ENCODE data around the gene PSAP. TPM values are rescaled to one million over a fixed set of nuclear protein-coding genes. Genes with fewer than 3 reads are reported as not detected.

Gene PSAP
- total RNA-seq, 1 donor from 2014 or later, result 564 TPM

- no peak for DNase-seq
These were observed 25.8 kb downstream of the PSAP start for GRCh38 chr10:71825217-71825616.

GRCh38 chr10:71824333-71824732 is 26.7 kb downstream of the PSAP start:
- no peak for DNase-seq

- no peak for DNase-seq
These were observed 27.7 kb downstream of the PSAP start for GRCh38 chr10:71823356-71823755.

DNA sequence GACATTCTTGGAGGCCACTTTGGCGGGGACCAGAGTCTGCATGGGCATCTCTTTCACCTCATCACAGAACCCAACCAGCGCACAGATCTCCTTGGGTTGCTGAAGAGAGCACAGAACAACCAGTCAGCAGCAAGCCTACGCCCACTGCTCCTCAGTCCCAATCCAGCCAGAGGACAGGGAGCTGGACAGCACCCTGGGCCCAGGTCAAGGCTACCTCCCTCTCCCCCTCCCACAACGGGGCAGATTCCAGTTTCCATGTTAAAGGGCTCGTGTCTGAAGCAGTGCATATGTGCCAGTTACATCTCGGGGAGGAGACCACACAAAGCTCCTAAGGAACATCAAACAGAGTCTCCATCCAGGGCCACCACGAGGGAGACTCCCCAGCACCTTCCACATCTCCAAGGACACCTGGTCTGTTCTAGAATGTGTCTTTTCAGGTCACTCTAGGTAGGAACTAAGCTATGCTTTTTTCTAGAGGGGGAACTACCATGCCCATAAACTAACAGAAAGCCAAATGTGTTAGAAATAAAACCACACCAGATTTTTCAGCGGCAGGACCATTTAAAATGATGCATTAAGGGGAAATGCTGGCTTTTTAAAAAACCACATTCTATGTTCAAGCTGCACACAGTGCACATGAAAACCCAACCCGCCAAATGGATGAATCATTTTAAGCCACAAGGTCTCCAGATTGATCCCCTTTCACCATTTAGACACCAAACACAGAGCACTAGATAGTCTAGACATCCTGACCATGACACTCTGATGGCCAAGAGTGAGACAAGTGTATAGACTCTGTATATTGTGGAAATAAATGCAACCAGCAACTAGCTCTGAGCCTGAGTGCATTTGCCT is 28.9 kb downstream of the PSAP start:
- DNase-seq, result no peak

DNA sequence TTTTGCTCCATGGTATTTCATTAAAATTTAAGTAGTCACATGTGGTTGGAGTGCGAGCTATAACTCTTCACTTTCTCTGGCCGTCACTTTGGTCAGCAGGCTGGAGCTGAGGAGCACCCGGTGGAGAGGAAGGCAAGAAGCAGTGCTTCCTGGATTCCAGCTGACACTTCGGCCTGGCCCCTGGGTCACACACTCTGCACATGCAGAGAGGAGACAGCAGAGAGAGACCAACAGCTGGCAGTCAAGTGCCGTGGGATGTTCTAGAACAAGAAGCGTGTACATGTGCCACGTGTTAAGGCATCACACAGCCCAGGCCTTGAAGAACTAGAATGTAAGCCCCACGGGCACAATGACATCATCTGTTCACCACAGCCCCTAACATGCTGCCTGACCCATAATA is 30.1 kb downstream of the PSAP start:
- DNase-seq, result no peak

- no peak for DNase-seq
These were observed 31.1 kb downstream of the PSAP start for GRCh38 chr10:71819985-71820384.

DNA sequence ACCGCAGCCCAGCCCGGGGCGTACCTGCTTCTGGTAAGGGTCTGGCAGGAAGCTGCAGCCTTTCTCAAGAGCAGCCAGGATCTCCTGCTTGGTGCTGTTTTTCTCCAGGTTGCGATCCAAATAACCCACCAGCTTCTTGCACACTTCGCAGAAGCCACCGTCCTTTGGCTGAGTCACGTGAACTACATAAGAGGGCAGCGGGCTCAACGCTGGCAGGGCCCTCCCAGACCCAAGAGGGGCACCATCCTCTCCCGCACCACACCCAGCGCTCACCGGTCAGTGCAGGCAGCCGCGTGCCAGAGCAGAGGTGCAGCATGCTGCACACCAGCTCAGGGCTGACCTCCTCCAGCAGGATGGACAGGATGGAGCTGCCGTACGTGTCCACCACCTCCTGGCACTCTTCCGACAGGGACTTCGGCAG is 31.6 kb downstream of the PSAP start:
- DNase-seq, result no peak

DNA sequence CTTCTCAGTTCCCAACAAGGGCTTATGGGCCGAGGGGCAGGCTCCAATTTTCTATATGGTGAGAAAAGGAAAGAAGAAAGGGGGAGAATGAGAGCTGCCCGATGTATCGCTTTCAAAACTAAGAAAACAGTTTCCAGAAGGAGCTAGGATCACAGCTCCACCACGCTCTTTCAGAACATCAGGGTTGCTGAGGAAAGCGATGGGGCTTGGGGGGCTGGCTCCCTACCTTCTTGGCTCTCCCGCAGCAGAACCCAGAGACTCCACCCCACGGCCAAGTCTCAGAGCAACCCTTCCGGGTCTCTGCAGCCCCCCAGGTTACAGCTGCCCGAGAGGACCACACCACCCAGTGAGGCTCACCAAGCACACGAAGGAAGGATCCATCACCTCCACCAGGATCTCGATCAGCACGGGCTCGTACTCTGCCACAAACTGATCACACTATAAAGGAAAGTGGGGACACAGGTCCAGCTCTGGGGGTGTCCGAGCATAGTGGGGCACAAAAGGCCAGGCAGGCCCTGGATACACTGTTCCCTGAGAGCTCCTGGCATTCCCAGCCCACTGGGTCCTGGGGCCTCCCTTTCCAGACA is 32.3 kb downstream of the PSAP start:
- no peak for DNase-seq

GRCh38 chr10:71817831-71818655 is 33.0 kb downstream of the PSAP start:
- no peak for DNase-seq

DNA sequence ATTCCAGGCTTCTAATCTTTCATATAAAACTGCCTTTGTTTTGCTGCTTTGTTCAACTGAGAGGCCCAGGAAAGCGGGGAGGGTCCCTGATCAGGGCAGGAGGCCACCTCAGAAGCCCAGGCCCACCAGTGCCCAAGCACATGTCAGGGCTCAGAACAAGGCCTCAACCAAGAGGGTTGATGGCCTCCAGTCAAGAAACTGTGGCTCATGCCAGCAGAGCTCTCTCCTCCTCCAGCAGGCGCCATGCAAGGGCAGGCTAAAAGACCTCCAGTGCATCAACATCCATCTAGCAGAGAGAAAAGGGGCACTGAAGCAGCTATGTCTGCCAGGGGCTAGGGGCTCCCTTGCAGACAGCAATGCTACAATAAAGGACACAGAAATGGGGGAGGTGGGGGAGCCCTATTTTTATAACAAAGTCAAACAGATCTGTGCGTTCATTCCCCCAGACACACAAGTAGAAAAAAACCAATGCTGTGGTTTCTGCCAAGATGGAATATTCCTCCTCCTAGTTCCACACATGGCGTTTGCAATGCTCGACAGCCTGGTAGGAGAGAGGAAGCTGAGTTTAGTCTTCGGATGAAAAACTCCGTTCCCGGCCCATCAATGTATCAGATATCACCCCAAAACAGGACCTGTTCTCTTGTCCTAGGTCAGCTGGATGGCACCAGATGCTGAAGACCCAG is 34.0 kb downstream of the PSAP start:
- no peak for DNase-seq

GRCh38 chr10:71816421-71816851 is 34.6 kb downstream of the PSAP start:
- no peak for DNase-seq

DNA sequence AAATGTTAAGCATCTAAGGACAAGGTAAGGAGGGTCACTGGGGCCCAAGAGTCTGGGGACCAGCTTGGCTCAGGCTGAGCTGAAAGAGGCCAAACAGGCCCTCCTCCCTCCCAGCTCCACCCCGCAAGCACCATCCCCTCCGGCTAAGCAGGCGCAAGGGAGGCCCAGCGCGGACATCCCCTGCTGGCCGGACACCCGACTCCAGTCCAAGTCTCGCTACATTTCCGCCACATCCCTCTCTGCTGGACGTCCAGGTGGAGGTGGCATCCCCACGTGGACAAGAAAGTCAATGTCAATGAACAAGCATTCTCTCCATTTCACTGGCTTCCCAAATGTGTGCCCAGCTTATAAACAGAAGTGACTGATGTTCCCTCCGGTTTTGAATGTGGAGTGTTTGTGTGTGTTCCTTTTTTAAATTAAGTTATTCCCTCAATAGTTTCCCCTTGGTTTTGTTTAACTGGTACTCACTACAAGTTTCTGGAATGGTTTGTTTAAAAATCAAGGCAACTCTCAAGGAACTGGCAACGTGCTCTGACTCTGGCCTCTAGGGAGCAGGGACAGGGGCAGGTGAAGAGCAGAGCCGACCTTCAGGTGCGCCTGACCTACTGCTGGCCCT is 35.4 kb downstream of the PSAP start:
- no peak for DNase-seq

DNA sequence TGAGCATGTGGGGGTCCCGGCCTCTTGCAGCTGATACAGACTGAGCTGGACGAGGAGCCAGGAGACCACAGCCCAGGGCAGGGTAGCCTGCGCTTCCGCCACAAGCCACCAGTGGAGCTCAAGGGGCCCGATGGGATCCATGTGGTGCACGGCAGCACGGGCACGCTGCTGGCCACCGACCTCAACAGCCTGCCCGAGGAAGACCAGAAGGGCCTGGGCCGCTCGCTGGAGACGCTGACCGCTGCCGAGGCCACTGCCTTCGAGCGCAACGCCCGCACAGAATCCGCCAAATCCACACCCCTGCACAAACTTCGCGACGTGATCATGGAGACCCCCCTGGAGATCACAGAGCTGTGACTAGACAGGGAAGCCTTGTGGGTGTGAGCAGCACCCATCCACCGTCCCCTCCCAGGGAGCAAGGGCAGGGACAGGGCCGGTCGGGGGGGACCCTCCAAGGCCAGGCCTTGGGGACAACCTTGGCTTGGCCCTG is 36.1 kb downstream of the PSAP start:
- DNase-seq, result no peak

DNA sequence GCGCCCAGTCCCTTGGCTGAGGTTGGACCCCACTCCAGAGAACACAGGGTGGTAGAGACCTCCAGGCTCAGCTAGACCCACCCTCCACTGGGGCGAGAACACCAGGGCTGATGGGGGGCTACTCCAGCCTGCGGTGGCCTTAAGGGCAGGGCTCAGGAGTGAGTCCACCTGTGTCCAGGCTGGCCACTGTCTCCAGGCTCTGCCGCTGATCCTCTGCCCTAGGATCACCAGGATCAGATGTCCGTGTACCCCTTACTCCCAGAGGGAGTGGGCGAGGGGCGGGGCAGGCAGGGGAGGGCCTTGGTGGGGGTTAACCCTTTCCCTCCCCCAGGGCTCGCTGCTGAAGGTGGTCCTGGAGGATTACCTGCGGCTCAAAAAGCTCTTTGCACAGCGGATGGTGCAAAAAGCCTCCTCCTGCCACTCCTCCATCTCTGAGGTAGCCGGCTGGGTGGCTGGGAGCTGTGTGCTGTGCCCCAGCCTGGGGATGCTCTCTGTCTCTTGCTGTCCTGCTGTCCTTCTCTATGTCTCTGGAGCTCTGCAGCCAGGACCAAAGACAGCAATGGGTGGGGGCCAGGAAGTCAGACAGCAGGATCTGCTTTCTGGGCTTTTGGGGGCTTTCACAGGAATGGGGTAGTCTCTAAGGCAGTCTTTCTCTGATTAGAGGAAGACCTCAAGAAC is 38.0 kb downstream of the PSAP start:
- DNase-seq, result no peak

GRCh38 chr10:71812016-71812912 is 38.8 kb downstream of the PSAP start:
- DNase-seq, result peak; percentile 66

- no peak for DNase-seq
These were observed 39.7 kb downstream of the PSAP start for GRCh38 chr10:71811351-71811750.

DNA sequence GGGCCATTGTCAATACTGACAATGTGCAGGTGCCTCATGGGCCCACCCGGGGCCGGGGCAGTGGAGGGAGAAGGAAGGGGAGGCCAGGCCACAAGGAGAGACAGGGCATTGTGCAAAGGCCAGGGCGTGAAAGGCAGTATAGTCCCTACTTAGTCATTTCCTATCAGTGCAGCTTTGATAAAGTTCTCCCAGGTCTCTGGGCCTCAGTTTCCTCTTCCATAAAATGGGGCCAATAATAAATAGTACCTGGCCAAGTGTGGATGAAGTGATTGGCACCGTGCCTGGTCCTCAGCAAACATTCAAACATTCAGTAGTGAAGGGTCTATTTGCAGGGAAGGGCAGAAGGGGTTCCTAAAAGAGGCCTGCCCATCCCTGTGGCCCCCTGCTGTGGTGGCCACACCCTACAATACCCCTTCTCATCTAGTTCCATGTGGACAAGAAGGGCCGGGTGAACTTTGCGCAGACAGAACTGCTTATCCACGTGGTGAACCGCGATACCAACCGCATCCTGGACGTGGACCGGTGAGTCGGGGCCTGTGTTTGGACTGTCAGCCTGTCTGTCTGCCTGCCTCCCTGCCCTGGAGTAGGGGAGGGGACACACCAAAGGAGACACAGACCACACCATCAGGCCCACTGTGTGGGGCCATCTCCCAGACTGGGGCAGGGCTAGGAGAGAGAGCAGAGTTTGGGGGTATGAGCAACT is 40.9 kb downstream of the PSAP start:
- DNase-seq, result no peak

- no peak for DNase-seq
These were observed 41.4 kb downstream of the PSAP start for GRCh38 chr10:71809628-71810027.
